NCI-H82 (cell line): ENCODE results near the gene MPST.
A peak's percentile ranks its signal among the peaks of the same experiment; 100 is the strongest.
"Not testable (repeated sequence)": the region's sequence is repeated elsewhere in the genome, so short reads cannot be mapped to it uniquely, and the experiment has no call there.

Experiments used
- DNase-seq: peaks from one replicate; lab custom pipeline; 2025; lab: John Stamatoyannopoulos, UW

MPST gene

GRCh38 chr22:37019309-37020191 lies at the start of gene MPST, which contains the start of gene TST:
TSS of gene MPST (plus strand) at chr22:37019742. CDS start at chr22:37019837, 95 bp downstream.
TSS of gene TST (minus strand) at chr22:37019447. CDS start at chr22:37018732, 715 bp downstream.
- peak; percentile 78 for DNase-seq

GRCh38 chr22:36971341-36972125 lies 48.0 kb upstream of the MPST start:
- DNase-seq, result no peak

- DNase-seq, result no peak
Observed at GRCh38 chr22:36976606-36977005, 42.9 kb upstream of the MPST start.

GRCh38 chr22:36977401-36977861 lies 42.1 kb upstream of the MPST start:
- DNase-seq, result peak; percentile 74

GRCh38 chr22:36977947-36978660 lies 41.4 kb upstream of the MPST start:
- DNase-seq, result peak; percentile 92

- DNase-seq, result no peak
Observed at GRCh38 chr22:36979016-36979910, 40.3 kb upstream of the MPST start.

GRCh38 chr22:36981247-36981775 lies 38.2 kb upstream of the MPST start:
- DNase-seq, result peak; percentile 9

- DNase-seq, result peak; percentile 70
Observed at GRCh38 chr22:36982136-36982535, 37.4 kb upstream of the MPST start.

- DNase-seq, result no peak
Observed at GRCh38 chr22:36985211-36985889, 34.2 kb upstream of the MPST start.

- DNase-seq, result peak; percentile 54
Observed at GRCh38 chr22:36986242-36986821, 33.2 kb upstream of the MPST start.

GRCh38 chr22:36988075-36988832 lies 31.3 kb upstream of the MPST start:
- DNase-seq, result no peak

- not testable (repeated sequence) for DNase-seq
Observed at GRCh38 chr22:36989012-36989411, 30.5 kb upstream of the MPST start.

- DNase-seq, result no peak
Observed at GRCh38 chr22:36990457-36990856, 29.1 kb upstream of the MPST start.

GRCh38 chr22:36991206-36991605 lies 28.3 kb upstream of the MPST start:
- DNase-seq, result no peak

GRCh38 chr22:36997746-36998145 lies 21.8 kb upstream of the MPST start:
- no peak for DNase-seq

- DNase-seq, result no peak
Observed at GRCh38 chr22:36998620-36999351, 20.8 kb upstream of the MPST start.

- DNase-seq, result no peak
Observed at GRCh38 chr22:36999463-36999862, 20.1 kb upstream of the MPST start.
